Neural crest cell (in vitro differentiated cells): Measurements from ENCODE around the gene CLCN7. TPM values are rescaled to one million over a fixed set of nuclear protein-coding genes. Genes with fewer than 3 reads are reported as not detected.
"Not testable (repeated sequence)": the region's sequence is repeated elsewhere in the genome, so short reads cannot be mapped to it uniquely, and the experiment has no call there.

ENCODE experiments used
- DNase-seq: peaks from one replicate; pipeline ENCODE4 v3.0.0; 2021; ENCODE audit warnings: low read depth, mixed read lengths, low spot score
- H3K27ac Mint-ChIP-seq: one replicate; pipeline ENCODE4 v1.8.0; 2021; ENCODE audit warnings: mild to moderate bottlenecking, mixed read lengths; ENCODE audit not compliant: unreplicated experiment
- H3K27me3 Mint-ChIP-seq: 2 replicates; pipeline ENCODE4 v1.8.0; 2021; ENCODE audit warnings: low read depth, mild to moderate bottlenecking, mixed read lengths
- H3K36me3 Mint-ChIP-seq: 2 replicates; pipeline ENCODE4 v1.8.0; 2021; ENCODE audit warnings: low read depth, mild to moderate bottlenecking, mixed read lengths
- H3K4me1 Mint-ChIP-seq: 2 replicates; pipeline ENCODE4 v1.8.0; 2021; ENCODE audit warnings: mixed read lengths
- H3K4me3 Mint-ChIP-seq: one replicate; pipeline ENCODE4 v1.8.0; 2021; ENCODE audit warnings: mild to moderate bottlenecking, mixed read lengths
- H3K9me3 Mint-ChIP-seq: 2 replicates; pipeline ENCODE4 v1.8.0; 2021; ENCODE audit warnings: mixed read lengths
- total RNA-seq: library from RNA; stranded (reverse); gene quantifications from 2 replicates; pipeline ENCODE4 v1.2.1, GENCODE V29; 2021
- TF ChIP-seq, protein P1 (sequence below): fragments of 200-600 bp; sonication (generic); conservative IDR thresholded peaks from 2 replicates; pipeline ENCODE4 v1.5.0; 2021; ENCODE audit warnings: antibody characterized with exemption, mild to moderate bottlenecking

The CLCN7 gene
- total RNA-seq, 1 donor from 2014 or later = 82.4 TPM

DNA sequence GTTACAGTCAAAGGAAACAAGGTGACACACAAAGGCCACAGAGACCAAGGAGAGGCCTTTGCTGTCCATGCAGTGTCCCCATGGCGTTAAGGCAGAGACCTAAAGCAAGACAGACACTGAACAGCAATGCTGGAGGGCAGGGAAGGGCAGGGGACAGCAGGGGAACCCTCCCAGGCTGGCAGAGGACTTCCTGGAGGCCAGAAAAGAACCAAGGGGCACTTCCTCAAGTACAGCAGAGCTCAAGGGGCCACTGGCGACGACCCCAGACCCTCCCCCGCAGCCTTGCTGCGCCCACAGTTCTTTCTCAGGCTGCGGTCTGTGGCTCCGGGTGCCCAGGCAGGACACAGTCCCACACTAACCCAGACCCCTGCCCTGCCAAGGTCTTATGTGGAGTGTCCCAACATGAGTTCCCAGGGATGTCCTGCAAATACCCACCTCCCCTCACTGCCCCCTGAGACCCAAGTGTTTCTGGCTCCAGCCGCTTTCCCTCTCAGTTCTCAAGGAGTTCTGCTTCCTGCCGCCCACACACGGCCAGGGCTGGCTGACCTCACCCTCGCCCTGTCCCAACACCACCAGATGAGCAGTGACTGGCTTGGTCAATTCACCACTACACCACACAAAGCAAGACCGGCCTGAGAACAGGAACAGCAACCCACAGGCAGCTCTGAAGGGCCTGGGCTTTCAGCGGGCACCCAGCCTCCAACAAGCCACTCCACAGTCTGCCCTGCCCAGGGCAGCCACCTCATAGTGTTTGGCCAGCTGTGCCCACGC, 4.2 kb downstream of the CLCN7 start:
- H3K4me3 Mint-ChIP-seq = peak overlapping the region; percentile 49
- TF ChIP-seq, protein P1, sequence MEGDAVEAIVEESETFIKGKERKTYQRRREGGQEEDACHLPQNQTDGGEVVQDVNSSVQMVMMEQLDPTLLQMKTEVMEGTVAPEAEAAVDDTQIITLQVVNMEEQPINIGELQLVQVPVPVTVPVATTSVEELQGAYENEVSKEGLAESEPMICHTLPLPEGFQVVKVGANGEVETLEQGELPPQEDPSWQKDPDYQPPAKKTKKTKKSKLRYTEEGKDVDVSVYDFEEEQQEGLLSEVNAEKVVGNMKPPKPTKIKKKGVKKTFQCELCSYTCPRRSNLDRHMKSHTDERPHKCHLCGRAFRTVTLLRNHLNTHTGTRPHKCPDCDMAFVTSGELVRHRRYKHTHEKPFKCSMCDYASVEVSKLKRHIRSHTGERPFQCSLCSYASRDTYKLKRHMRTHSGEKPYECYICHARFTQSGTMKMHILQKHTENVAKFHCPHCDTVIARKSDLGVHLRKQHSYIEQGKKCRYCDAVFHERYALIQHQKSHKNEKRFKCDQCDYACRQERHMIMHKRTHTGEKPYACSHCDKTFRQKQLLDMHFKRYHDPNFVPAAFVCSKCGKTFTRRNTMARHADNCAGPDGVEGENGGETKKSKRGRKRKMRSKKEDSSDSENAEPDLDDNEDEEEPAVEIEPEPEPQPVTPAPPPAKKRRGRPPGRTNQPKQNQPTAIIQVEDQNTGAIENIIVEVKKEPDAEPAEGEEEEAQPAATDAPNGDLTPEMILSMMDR = no peak
- H3K9me3 Mint-ChIP-seq = no peaks in the 10 kb centered on the region
- DNase-seq = no peak
- H3K27me3 Mint-ChIP-seq = no peaks in the 10 kb centered on the region
- H3K36me3 Mint-ChIP-seq = no peaks in the 10 kb centered on the region
- peak overlapping the region; percentile 75 for H3K27ac Mint-ChIP-seq
- peaks cover 24% of the 10 kb centered on the region for H3K4me1 Mint-ChIP-seq

- H3K4me3 Mint-ChIP-seq = peak overlapping the region; percentile 17
- peaks cover 19% of the 10 kb centered on the region for H3K4me1 Mint-ChIP-seq
- no peaks in the 10 kb centered on the region for H3K9me3 Mint-ChIP-seq
- TF ChIP-seq, protein P1 = no peak
- H3K36me3 Mint-ChIP-seq = no peaks in the 10 kb centered on the region
- no peak overlapping the region for H3K27ac Mint-ChIP-seq
- DNase-seq = no peak
- H3K27me3 Mint-ChIP-seq = no peaks in the 10 kb centered on the region
Observed at GRCh38 chr16:1469693-1470201, 5.1 kb downstream of the CLCN7 start.

GRCh38 chr16:1469141-1469540, 5.7 kb downstream of the CLCN7 start:
- H3K4me3 Mint-ChIP-seq = peak overlapping the region; percentile 19

DNA sequence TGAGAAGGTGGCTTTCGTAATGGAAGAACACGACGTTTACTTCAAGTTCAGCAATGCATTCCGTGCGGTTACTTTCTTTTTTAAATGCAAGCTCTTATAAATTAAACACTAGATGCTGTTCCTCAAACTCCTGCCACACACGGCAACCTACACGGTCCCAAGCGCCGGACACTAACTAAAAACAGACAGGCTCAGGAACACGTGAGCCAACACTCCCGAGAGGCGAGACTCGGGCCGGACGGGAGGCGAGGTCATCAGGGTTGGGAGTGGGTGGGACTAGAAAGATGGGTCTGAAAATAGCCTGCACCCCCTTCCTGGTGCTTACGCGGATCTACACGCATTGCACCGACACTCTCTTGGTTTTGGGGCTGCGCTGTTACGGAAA, 6.4 kb downstream of the CLCN7 start:
- Mint-ChIP-seq H3K9me3 (no peaks in the 10 kb centered on the region), H3K27ac (no peak overlapping the region), H3K4me3 (no peak overlapping the region), H3K36me3 (no peaks in the 10 kb centered on the region), H3K4me1 (peaks cover 15% of the 10 kb centered on the region), H3K27me3 (no peaks in the 10 kb centered on the region)
- DNase-seq = no peak
- TF ChIP-seq, protein P1 = no peak

More at GRCh38 chr16:1469141-1469540, 5.7 kb downstream of the CLCN7 start:
- not testable (repeated sequence) for H3K27me3 Mint-ChIP-seq, DNase-seq, H3K36me3 Mint-ChIP-seq, H3K27ac Mint-ChIP-seq, H3K9me3 Mint-ChIP-seq
- H3K4me1 Mint-ChIP-seq = peaks cover 18% of the 10 kb centered on the region

DNA sequence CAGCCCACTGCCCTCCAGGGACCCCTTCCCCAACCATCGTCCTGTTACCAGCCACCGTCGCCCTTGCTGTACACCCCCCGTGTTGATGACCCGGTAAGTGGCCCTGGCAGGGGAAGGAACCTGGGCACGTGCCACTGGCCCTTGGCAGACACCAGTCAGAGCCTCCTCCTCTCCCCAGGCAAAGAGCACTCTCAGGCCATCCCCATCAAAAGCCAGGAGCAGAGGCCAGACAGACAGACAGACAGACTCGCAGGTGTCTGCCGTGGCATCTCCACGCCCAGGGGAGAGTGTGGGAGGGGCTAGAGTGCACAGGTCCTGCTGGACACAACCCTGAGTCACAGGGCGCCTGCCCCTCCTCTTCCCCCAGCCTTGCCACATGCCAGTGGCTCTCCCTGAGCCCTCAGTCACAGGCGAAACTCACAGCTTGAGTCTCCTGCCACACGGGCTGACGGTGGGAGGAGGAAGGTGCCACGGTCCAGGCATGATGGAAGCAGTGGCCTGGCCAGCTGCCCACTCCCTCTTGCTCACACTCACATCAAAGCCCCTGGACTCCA, 7.8 kb downstream of the CLCN7 start:
- Mint-ChIP-seq H3K27ac (no peak overlapping the region), H3K4me1 (peaks cover 9% of the 10 kb centered on the region), H3K4me3 (no peak overlapping the region), H3K9me3 (no peaks in the 10 kb centered on the region), H3K36me3 (no peaks in the 10 kb centered on the region), H3K27me3 (no peaks in the 10 kb centered on the region)
- TF ChIP-seq, protein P1 = no peak
- no peak for DNase-seq

DNA sequence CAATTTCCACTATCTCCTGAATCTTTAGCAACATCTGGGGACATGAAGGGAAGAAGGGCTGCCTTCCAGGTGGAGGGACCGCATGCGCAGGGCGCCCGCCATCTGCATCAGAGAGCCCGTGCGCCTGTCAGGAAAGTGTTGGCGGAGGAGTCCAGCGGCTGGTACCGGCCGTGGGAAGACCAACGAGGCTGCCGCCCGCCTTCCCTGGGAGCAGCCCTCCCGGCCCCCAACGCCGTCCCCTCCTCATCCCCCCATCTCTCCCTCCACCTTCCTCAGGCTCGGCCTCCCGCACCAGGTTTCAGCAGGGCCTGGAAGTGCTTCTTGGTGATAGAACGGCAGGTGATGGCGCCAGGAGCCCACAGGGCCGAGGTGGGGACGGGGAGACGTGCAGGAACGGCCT, 8.8 kb downstream of the CLCN7 start:
- Mint-ChIP-seq H3K4me1 (peaks cover 8% of the 10 kb centered on the region), H3K27me3 (no peaks in the 10 kb centered on the region), H3K4me3 (no peak overlapping the region), H3K9me3 (no peaks in the 10 kb centered on the region), H3K27ac (no peak overlapping the region), H3K36me3 (no peaks in the 10 kb centered on the region)
- DNase-seq = no peak
- TF ChIP-seq, protein P1 = no peak
